ENCODE results near the gene FGGY.

- TF ChIP-seq CTCF (conservative IDR thresholded peaks at IDR 0.05) (no peak), EZH2 (IDR thresholded peaks at IDR 0.05; ENCODE audit: low read depth) (no peak)
Measured at GRCh38 chr1:59375321-59376220, 78.7 kb downstream of the FGGY start.
